GM12878 (cell line): ENCODE data around the gene MYO15A. TPM values are rescaled to one million over a fixed set of nuclear protein-coding genes. Genes with fewer than 3 reads are reported as not detected.

ENCODE experiments used
- ATF7 ChIP-seq: fragments of 450-650 bp; IDR thresholded peaks from 2 replicates; pipeline ENCODE4 v1.6.1; 2016; ENCODE audit warnings: low read depth, mild to moderate bottlenecking
- BRCA1 ChIP-seq: IDR thresholded peaks from 2 replicates; pipeline ENCODE4 v1.6.1; 2011; ENCODE audit warnings: low read depth, low read length, improper control_type of control experiment
- EZH2 ChIP-seq: IDR thresholded peaks from 2 replicates; pipeline ENCODE4 v1.6.1; 2012; ENCODE audit warnings: low read depth, mild to moderate bottlenecking, control low read depth, inconsistent platforms, low read length, borderline replicate concordance; ENCODE audit not compliant: control insufficient read depth
- KAT2A ChIP-seq: conservative IDR thresholded peaks from 2 replicates; pipeline ENCODE4 v1.6.1; 2011; ENCODE audit warnings: low read depth, low read length; ENCODE audit not compliant: control insufficient read depth
- NFYB ChIP-seq: IDR thresholded peaks from 2 replicates; pipeline ENCODE4 v1.6.1; 2011; ENCODE audit warnings: low read depth, mild to moderate bottlenecking, low read length, improper control_type of control experiment, moderate library complexity; ENCODE audit not compliant: insufficient read depth
- PAX8 ChIP-seq: fragments of 450-650 bp; IDR thresholded peaks from 2 replicates; pipeline ENCODE4 v1.6.1; 2017; ENCODE audit warnings: mild to moderate bottlenecking, moderate library complexity
- POLR2A ChIP-seq: IDR thresholded peaks from 2 replicates; pipeline ENCODE4 v1.6.1; 2011; ENCODE audit warnings: low read depth, mild to moderate bottlenecking, low read length
- POLR2AphosphoS5 ChIP-seq: IDR thresholded peaks from 2 replicates; pipeline ENCODE4 v1.6.1; 2011; ENCODE audit warnings: mild to moderate bottlenecking, low read length, inconsistent platforms
- POU2F2 ChIP-seq: IDR thresholded peaks from 3 replicates; pipeline ENCODE4 v1.6.1; 2011; ENCODE audit warnings: low read depth, mild to moderate bottlenecking, low read length, borderline replicate concordance
- RCOR1 ChIP-seq: conservative IDR thresholded peaks from 2 replicates; pipeline ENCODE4 v1.6.1; 2012; ENCODE audit warnings: low read depth, low read length, improper control_type of control experiment
- RFX5 ChIP-seq: IDR thresholded peaks from 2 replicates; pipeline ENCODE4 v1.6.1; 2011; ENCODE audit warnings: low read depth, low read length, improper control_type of control experiment
- SMAD5 ChIP-seq: IDR thresholded peaks from 2 replicates; pipeline ENCODE4 v1.6.1; 2016; ENCODE audit warnings: antibody characterized with exemption, low read depth
- TARDBP ChIP-seq: IDR thresholded peaks from 2 replicates; pipeline ENCODE4 v1.6.1; 2016; ENCODE audit warnings: borderline replicate concordance
- ZBED1 ChIP-seq: IDR thresholded peaks from 2 replicates; pipeline ENCODE4 v1.6.1; 2016; ENCODE audit warnings: borderline replicate concordance
- polyA plus RNA-seq, 11 experiments: library from polyadenylated mRNA; depleted of rRNA in 4 of 11; unstranded in 6 of 11; stranded (reverse) in 5 of 11; fragments of >200 nt; fragmentation: Nextera tagmentation in 4 of 11; fragmentation: Illumina TruSeq in 1 of 11; extraction: Ambion mirVana in 4 of 11; extraction: Trizol in 1 of 11; gene quantifications; 1 replicate in 1 of 11; 2 replicates in 10 of 11; pipeline versions ENCODE4 v1.2.1 to v1.2.3, GENCODE V29; 2011 to 2016; ENCODE audit warnings: inconsistent platforms in 2 of 11, missing spikeins in 2 of 11, low read depth in 1 of 11
- total RNA-seq, 4 experiments: library from RNA; depleted of rRNA in 3 of 4; stranded (reverse); fragments of >200 nt in 3 of 4; fragmentation: Illumina TruSeq in 1 of 4; extraction: Trizol in 1 of 4; gene quantifications; 2 replicates each; pipeline versions ENCODE4 v1.2.1 to v1.2.3, GENCODE V29; 2013 to 2021
- TF ChIP-seq, protein P1 (sequence below): IDR thresholded peaks from 2 replicates; pipeline ENCODE4 v1.6.1; 2012; ENCODE audit warnings: improper control_type of control experiment, low read depth, low read length; ENCODE audit not compliant: insufficient replicate concordance
- TF ChIP-seq, protein P2 (sequence below): IDR thresholded peaks from 2 replicates; pipeline ENCODE4 v1.6.1; 2012; ENCODE audit warnings: mild to moderate bottlenecking, low read depth, low read length
- TF ChIP-seq, protein P3 (sequence below): fragments of 450-650 bp; formaldehyde crosslinking; IDR thresholded peaks from 2 replicates; pipeline ENCODE4 v1.4.0; 2020; ENCODE audit warnings: mild to moderate bottlenecking, moderate library complexity
- TF ChIP-seq, protein P4 (sequence below): fragments of 450-650 bp; IDR thresholded peaks from 2 replicates; pipeline ENCODE4 v1.6.1; 2014; ENCODE audit warnings: mild to moderate bottlenecking

MYO15A gene
- total and polyA plus RNA-seq, 10 of the 15 experiments (the other 5 are each of a cell fraction or from before 2014, with no cell fraction given): 0.03 to 0.77 (median 0.21) TPM; not detected in 4

DNA sequence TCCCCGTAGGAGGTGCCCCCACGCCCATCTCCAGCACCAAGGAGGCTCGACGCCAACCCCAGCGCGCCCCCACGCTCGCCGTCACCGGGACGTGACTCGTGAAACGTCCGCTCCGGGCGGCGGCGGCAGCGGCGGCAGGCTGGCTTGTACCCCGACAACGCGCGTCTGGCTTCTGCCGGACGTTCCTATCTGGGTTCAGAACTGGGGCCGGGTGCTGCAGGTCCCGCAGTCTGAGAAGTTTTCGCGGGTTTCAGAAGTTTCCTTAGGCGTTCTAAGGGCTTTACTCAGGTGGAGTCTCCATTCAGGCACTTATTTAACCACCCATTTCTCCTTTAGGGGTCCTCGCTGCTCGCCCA lies 74.4 kb downstream of the MYO15A start (continued):
- TF ChIP-seq, protein P1, sequence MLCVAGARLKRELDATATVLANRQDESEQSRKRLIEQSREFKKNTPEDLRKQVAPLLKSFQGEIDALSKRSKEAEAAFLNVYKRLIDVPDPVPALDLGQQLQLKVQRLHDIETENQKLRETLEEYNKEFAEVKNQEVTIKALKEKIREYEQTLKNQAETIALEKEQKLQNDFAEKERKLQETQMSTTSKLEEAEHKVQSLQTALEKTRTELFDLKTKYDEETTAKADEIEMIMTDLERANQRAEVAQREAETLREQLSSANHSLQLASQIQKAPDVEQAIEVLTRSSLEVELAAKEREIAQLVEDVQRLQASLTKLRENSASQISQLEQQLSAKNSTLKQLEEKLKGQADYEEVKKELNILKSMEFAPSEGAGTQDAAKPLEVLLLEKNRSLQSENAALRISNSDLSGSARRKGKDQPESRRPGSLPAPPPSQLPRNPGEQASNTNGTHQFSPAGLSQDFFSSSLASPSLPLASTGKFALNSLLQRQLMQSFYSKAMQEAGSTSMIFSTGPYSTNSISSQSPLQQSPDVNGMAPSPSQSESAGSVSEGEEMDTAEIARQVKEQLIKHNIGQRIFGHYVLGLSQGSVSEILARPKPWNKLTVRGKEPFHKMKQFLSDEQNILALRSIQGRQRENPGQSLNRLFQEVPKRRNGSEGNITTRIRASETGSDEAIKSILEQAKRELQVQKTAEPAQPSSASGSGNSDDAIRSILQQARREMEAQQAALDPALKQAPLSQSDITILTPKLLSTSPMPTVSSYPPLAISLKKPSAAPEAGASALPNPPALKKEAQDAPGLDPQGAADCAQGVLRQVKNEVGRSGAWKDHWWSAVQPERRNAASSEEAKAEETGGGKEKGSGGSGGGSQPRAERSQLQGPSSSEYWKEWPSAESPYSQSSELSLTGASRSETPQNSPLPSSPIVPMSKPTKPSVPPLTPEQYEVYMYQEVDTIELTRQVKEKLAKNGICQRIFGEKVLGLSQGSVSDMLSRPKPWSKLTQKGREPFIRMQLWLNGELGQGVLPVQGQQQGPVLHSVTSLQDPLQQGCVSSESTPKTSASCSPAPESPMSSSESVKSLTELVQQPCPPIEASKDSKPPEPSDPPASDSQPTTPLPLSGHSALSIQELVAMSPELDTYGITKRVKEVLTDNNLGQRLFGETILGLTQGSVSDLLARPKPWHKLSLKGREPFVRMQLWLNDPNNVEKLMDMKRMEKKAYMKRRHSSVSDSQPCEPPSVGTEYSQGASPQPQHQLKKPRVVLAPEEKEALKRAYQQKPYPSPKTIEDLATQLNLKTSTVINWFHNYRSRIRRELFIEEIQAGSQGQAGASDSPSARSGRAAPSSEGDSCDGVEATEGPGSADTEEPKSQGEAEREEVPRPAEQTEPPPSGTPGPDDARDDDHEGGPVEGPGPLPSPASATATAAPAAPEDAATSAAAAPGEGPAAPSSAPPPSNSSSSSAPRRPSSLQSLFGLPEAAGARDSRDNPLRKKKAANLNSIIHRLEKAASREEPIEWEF: no peak
- no peak for TF ChIP-seq EZH2
- no peak for TF ChIP-seq TARDBP
- 0 out of 3 replicates have a peak, but pooled peaks have one; percentile 37 for TF ChIP-seq POU2F2
- no peak for TF ChIP-seq RCOR1
- TF ChIP-seq ATF7: 0 out of 2 replicates have a peak, but pooled peaks have one; percentile 51
- TF ChIP-seq PAX8: no peak
- TF ChIP-seq, protein P2, sequence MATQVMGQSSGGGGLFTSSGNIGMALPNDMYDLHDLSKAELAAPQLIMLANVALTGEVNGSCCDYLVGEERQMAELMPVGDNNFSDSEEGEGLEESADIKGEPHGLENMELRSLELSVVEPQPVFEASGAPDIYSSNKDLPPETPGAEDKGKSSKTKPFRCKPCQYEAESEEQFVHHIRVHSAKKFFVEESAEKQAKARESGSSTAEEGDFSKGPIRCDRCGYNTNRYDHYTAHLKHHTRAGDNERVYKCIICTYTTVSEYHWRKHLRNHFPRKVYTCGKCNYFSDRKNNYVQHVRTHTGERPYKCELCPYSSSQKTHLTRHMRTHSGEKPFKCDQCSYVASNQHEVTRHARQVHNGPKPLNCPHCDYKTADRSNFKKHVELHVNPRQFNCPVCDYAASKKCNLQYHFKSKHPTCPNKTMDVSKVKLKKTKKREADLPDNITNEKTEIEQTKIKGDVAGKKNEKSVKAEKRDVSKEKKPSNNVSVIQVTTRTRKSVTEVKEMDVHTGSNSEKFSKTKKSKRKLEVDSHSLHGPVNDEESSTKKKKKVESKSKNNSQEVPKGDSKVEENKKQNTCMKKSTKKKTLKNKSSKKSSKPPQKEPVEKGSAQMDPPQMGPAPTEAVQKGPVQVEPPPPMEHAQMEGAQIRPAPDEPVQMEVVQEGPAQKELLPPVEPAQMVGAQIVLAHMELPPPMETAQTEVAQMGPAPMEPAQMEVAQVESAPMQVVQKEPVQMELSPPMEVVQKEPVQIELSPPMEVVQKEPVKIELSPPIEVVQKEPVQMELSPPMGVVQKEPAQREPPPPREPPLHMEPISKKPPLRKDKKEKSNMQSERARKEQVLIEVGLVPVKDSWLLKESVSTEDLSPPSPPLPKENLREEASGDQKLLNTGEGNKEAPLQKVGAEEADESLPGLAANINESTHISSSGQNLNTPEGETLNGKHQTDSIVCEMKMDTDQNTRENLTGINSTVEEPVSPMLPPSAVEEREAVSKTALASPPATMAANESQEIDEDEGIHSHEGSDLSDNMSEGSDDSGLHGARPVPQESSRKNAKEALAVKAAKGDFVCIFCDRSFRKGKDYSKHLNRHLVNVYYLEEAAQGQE: no peak
- peak; percentile 63; the same call in 1 of the 2 replicates for TF ChIP-seq SMAD5
- no peak for TF ChIP-seq KAT2A
- no peak for TF ChIP-seq NFYB
- TF ChIP-seq BRCA1: no peak
- TF ChIP-seq, protein P3, sequence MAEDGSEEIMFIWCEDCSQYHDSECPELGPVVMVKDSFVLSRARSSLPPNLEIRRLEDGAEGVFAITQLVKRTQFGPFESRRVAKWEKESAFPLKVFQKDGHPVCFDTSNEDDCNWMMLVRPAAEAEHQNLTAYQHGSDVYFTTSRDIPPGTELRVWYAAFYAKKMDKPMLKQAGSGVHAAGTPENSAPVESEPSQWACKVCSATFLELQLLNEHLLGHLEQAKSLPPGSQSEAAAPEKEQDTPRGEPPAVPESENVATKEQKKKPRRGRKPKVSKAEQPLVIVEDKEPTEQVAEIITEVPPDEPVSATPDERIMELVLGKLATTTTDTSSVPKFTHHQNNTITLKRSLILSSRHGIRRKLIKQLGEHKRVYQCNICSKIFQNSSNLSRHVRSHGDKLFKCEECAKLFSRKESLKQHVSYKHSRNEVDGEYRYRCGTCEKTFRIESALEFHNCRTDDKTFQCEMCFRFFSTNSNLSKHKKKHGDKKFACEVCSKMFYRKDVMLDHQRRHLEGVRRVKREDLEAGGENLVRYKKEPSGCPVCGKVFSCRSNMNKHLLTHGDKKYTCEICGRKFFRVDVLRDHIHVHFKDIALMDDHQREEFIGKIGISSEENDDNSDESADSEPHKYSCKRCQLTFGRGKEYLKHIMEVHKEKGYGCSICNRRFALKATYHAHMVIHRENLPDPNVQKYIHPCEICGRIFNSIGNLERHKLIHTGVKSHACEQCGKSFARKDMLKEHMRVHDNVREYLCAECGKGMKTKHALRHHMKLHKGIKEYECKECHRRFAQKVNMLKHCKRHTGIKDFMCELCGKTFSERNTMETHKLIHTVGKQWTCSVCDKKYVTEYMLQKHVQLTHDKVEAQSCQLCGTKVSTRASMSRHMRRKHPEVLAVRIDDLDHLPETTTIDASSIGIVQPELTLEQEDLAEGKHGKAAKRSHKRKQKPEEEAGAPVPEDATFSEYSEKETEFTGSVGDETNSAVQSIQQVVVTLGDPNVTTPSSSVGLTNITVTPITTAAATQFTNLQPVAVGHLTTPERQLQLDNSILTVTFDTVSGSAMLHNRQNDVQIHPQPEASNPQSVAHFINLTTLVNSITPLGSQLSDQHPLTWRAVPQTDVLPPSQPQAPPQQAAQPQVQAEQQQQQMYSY (CRISPR knock-in tag): no peak
- TF ChIP-seq POLR2A: peak; percentile 87
- peak; percentile 60; the same call in 1 of the 2 replicates for TF ChIP-seq ZBED1
- no peak for TF ChIP-seq RFX5
- TF ChIP-seq POLR2AphosphoS5: peak; percentile 62
- TF ChIP-seq, protein P4, sequence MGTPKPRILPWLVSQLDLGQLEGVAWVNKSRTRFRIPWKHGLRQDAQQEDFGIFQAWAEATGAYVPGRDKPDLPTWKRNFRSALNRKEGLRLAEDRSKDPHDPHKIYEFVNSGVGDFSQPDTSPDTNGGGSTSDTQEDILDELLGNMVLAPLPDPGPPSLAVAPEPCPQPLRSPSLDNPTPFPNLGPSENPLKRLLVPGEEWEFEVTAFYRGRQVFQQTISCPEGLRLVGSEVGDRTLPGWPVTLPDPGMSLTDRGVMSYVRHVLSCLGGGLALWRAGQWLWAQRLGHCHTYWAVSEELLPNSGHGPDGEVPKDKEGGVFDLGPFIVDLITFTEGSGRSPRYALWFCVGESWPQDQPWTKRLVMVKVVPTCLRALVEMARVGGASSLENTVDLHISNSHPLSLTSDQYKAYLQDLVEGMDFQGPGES: no peak
